ENCODE measurements around the gene UBE3C. TPM values are rescaled to one million over a fixed set of nuclear protein-coding genes. Genes with fewer than 3 reads are reported as not detected.

Gene UBE3C
- total and polyA plus RNA-seq, 9 of the 15 experiments (the other 6 are each of a cell fraction or from before 2014, with no cell fraction given), result 9.6 to 91.7 (median 75.4) TPM

GRCh38 chr7:157299613-157300368 lies 161.1 kb downstream of the UBE3C start (continued):
- TF ChIP-seq MCM2 (IDR thresholded peaks at IDR 0.05; ENCODE audit: low read depth), result no peak
- TF ChIP-seq CBFB (CRISPR knock-in tag; IDR thresholded peaks at IDR 0.05), result 0 out of 2 replicates have a peak, but pooled peaks have one; percentile 12
- TF ChIP-seq USF1 (CRISPR knock-in tag; IDR thresholded peaks at IDR 0.05), result peak; percentile 85
- peak; percentile 18; the same call in 1 of the 2 replicates for TF ChIP-seq CBFA2T2 (conservative IDR thresholded peaks at IDR 0.05)
- no peak for TF ChIP-seq DACH1 (IDR thresholded peaks at IDR 0.05; ENCODE audit: partially characterized antibody)
- no peak for TF ChIP-seq RBM17 (IDR thresholded peaks at IDR 0.05; ENCODE audit: borderline replicate concordance, low read depth, low read length)
- peak; percentile 17; the same call in 1 of the 2 replicates for TF ChIP-seq TOE1 (IDR thresholded peaks at IDR 0.05; ENCODE audit: borderline replicate concordance)
- no peak for TF ChIP-seq TOE1 (CRISPR knock-in tag; IDR thresholded peaks at IDR 0.05; ENCODE audit: borderline replicate concordance, low read depth)
- TF ChIP-seq ARID1B (IDR thresholded peaks at IDR 0.05), result peak; percentile 24; the same call in 1 of the 2 replicates
- TF ChIP-seq ZNF224 (CRISPR knock-in tag; IDR thresholded peaks at IDR 0.05), result no peak
- no peak for TF ChIP-seq HEY1 (CRISPR knock-in tag; IDR thresholded peaks at IDR 0.05; ENCODE audit: borderline replicate concordance)
- peak; percentile 76; the same call in 1 of the 2 replicates for TF ChIP-seq GATAD2A (IDR thresholded peaks at IDR 0.05)
- peak in 1 of 2 experiments; percentile 18; a peak in 1 of 4 replicates for TF ChIP-seq TBL1XR1 (IDR thresholded peaks at IDR 0.05; ENCODE audit: low read length in 2 of 2)
- TF ChIP-seq CREBBP (IDR thresholded peaks at IDR 0.05; ENCODE audit: low read depth, low read length), result peak; percentile 51
- peak; percentile 20 for TF ChIP-seq ZNF280A (IDR thresholded peaks at IDR 0.05; ENCODE audit: low read depth, partially characterized antibody)
- no peak for TF ChIP-seq PHB (CRISPR knock-in tag; IDR thresholded peaks at IDR 0.05)
- TF ChIP-seq ZBTB11 (CRISPR knock-in tag; IDR thresholded peaks at IDR 0.05), result no peak

Measured in K562 (cell line).